ENCODE results near the gene STK35. TPM values are rescaled to one million over a fixed set of nuclear protein-coding genes. Genes with fewer than 3 reads are reported as not detected.

The STK35 gene
- total RNA-seq, 4 donors from 2014 or later: 24.3 to 39.6 (median 36.3) TPM

DNA sequence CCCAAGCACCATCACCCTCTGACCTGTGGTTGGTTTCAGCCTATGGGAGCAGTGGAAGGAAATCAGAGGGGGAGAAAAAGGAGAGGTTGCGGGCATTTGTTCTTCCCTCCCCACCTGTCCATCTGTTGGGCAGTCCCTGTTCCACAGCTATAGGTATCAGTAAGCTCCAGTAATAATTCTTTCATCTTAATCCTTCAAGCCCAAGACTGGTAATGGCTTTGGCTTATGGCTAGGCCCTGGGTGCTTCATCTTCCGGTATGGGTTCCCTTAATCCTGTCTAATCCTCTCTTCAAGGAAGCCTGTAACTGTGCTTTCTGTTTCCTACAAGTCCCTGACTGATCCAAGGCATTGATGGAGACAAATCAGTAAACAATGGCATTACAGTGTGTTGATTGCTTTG lies 42.2 kb upstream of the STK35 start:
- H3K27me3 ChIP-seq: no peaks in the 10 kb centered on the region
- H3K36me3 ChIP-seq: no peaks in the 10 kb centered on the region
- H3K4me3 ChIP-seq: no peak overlapping the region
- H3K9me3 ChIP-seq: peaks cover 0 to 4% (median 0%) of the 10 kb centered on the region in 4 donors
- DNase-seq: no peak
- no peak overlapping the region for H3K27ac ChIP-seq
- TF ChIP-seq POLR2A (IDR thresholded peaks at IDR 0.05): no peak
- TF ChIP-seq, protein P1, sequence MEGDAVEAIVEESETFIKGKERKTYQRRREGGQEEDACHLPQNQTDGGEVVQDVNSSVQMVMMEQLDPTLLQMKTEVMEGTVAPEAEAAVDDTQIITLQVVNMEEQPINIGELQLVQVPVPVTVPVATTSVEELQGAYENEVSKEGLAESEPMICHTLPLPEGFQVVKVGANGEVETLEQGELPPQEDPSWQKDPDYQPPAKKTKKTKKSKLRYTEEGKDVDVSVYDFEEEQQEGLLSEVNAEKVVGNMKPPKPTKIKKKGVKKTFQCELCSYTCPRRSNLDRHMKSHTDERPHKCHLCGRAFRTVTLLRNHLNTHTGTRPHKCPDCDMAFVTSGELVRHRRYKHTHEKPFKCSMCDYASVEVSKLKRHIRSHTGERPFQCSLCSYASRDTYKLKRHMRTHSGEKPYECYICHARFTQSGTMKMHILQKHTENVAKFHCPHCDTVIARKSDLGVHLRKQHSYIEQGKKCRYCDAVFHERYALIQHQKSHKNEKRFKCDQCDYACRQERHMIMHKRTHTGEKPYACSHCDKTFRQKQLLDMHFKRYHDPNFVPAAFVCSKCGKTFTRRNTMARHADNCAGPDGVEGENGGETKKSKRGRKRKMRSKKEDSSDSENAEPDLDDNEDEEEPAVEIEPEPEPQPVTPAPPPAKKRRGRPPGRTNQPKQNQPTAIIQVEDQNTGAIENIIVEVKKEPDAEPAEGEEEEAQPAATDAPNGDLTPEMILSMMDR (IDR thresholded peaks at IDR 0.05): no peak
- no peaks in the 10 kb centered on the region for H3K4me1 ChIP-seq

DNA sequence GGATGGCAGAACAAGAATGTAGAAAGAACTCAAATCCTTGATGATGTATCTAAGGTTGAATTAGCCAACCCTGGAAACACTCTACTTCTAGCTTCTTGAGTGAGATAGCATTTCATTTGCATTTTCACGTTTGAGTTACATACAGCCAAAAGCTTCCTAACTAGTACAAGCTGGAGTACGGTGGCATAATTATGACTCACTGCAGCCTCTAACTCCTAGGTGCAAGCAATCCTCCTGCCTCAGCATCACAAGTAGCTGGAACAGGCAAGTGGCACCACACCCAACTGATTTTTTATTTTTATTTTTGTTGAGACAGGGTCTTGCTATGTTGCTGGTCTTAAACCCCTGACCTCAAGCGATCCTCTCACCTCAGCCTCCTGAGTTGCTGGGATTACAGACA lies 36.5 kb upstream of the STK35 start:
- H3K4me1 ChIP-seq: no peaks in the 10 kb centered on the region
- TF ChIP-seq POLR2A (IDR thresholded peaks at IDR 0.05): no peak
- TF ChIP-seq, protein P1 (IDR thresholded peaks at IDR 0.05): no peak
- H3K4me3 ChIP-seq: no peak overlapping the region
- no peak overlapping the region for H3K27ac ChIP-seq
- no peaks in the 10 kb centered on the region for H3K36me3 ChIP-seq
- no peaks in the 10 kb centered on the region for H3K27me3 ChIP-seq
- no peak for DNase-seq
- no peaks in the 10 kb centered on the region for H3K9me3 ChIP-seq

DNA sequence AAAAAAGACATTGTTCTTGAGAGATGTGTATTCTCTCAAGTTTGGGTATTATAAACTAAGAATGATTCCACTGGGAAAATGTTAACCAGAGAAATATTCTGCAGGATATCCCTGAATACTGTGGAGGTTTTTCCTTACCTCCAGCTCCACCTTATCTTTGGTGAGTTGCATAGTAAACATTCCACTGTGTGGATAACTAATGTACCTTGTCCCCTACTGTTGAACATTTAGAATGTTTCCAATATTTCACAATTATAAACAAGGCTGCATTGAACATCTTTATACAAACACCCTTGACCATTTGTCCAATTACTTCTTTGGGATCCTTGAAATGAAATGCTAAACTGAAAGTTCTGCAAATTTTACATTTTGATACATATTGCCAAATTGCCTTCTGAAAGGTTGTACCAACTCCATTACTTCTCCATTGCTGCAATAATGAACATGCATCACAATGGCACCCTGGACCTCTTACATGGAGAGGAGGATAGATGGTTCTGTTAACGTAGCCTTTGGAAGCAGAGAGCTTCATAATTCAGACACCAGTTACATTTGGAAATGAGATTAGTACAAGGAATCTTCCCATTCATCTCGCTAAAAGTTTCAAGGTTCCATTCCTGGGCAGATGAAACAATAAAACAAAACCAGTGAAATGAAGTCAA lies 35.0 kb upstream of the STK35 start:
- no peak for DNase-seq
- Histone ChIP-seq H3K9me3 (no peaks in the 10 kb centered on the region), H3K36me3 (no peaks in the 10 kb centered on the region), H3K4me3 (no peak overlapping the region), H3K27me3 (no peaks in the 10 kb centered on the region), H3K4me1 (no peaks in the 10 kb centered on the region), H3K27ac (no peak overlapping the region)
- TF ChIP-seq, protein P1 (IDR thresholded peaks at IDR 0.05): no peak

DNA sequence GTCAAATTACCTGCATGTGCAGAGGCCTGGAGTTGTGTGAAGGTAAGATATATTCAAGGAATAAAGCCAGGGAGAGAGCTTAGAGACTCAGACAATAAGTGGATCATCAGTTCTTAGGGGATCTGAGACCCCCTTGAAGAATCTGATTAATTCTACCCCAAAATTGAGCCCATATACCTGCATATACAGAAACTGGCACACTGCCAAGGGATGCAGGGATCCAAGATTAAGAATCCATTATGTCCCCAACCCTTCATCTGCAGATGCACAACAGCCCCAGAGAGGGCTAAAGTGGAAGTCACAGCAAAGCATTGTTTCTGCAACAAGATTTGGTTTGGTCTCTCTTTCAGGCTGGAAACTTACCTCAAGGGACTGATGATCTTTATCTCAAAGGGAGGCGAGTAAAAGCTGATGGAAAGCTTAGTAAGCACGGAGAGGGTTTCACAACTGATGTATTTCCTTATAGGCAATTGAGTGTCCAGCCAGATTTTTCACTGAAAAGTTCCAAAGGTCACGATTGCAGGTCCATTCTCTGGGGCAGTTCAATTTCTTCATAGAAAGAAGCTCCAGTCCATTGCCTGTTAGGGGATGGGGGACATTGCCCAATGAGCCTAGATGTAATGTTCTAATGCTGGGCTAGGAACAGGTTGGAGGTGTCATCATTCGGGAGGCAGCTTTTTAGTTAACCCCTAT lies 20.9 kb upstream of the STK35 start:
- Histone ChIP-seq H3K36me3 (no peaks in the 10 kb centered on the region), H3K27ac (no peak overlapping the region), H3K4me3 (no peak overlapping the region), H3K4me1 (no peaks in the 10 kb centered on the region), H3K9me3 (no peaks in the 10 kb centered on the region), H3K27me3 (no peaks in the 10 kb centered on the region)
- TF ChIP-seq, protein P1 (IDR thresholded peaks at IDR 0.05): no peak
- TF ChIP-seq POLR2A (IDR thresholded peaks at IDR 0.05): no peak
- no peak for DNase-seq

DNA sequence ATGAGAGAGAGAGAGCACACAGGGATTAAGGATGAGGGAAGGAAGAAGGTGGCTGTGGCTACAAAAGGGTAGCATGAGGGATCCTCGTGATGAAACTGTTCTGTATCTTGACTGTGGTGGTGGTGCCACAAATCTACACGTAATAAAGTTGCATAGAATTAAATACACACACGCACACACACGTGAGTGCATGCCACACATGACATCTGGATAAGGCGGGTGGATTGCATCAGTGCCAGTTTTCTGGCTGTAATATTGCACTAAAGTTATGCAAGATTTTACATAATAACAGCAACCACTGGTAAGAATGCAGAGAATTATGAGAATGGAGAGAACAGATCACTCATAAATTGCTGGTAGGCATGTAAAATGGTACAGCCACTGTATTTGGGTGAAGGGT lies 16.9 kb upstream of the STK35 start:
- Histone ChIP-seq H3K36me3 (no peaks in the 10 kb centered on the region), H3K27me3 (no peaks in the 10 kb centered on the region), H3K4me1 (no peaks in the 10 kb centered on the region), H3K4me3 (no peak overlapping the region), H3K27ac (no peak overlapping the region), H3K9me3 (no peaks in the 10 kb centered on the region)
- no peak for DNase-seq
- TF ChIP-seq, protein P1 (IDR thresholded peaks at IDR 0.05): no peak
- TF ChIP-seq POLR2A (IDR thresholded peaks at IDR 0.05): no peak

All from Peyer's patch (tissue), 4 donors.